HG03469 (cell line): ENCODE data around the gene ABCB7.
A peak's percentile ranks its signal among the peaks of the same experiment; 100 is the strongest.
"Not testable (repeated sequence)": the region's sequence is repeated elsewhere in the genome, so short reads cannot be mapped to it uniquely, and the experiment has no call there.

Experiments
- ATAC-seq: cut with Tn5 transposase; IDR thresholded peaks from one replicate; pipeline ENCODE4 v1.9.1; 2021; ENCODE audit warnings: mild to moderate bottlenecking, moderate library complexity, moderate number of reproducible peaks; ENCODE audit not compliant: unreplicated experiment

Gene ABCB7

DNA sequence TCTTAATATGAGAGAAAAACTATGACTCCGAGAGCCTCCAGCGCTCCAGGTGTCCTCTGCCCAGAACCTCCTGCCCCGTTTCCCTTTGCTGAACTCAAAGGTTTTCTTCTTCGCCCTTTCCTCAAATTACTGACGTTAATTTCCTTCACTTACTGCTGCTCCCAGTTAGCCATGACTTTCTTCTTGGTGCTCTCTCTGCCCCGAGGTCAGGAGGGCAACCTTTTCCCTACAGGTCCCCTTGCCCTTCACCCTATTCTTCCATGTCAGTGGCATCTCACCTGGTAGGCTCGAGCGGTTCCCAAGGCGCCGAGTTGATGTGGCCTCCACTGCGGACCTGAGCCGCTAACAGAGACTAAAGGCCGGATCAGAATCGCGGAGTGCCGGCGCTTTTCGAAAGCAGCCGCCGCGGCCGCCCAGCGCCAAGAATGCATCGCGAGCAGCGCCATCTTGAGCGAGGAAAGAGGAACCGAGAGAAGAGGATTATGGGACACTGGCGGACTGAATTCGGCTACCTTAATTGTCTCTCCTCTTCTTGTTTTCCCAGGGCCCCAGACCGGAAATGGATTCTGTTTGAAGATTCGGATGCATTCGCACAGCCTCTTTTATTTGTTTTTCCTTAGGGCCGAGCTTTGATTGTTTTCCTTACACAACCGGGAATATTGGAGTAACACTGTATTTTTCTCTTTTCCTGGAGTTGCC, at the start of gene ABCB7:
TSS of gene ABCB7 (minus strand) at position 457 of the 699 bp plus-strand sequence. CDS start at position 446, 11 bp downstream.
- peak; percentile 87 for ATAC-seq

DNA sequence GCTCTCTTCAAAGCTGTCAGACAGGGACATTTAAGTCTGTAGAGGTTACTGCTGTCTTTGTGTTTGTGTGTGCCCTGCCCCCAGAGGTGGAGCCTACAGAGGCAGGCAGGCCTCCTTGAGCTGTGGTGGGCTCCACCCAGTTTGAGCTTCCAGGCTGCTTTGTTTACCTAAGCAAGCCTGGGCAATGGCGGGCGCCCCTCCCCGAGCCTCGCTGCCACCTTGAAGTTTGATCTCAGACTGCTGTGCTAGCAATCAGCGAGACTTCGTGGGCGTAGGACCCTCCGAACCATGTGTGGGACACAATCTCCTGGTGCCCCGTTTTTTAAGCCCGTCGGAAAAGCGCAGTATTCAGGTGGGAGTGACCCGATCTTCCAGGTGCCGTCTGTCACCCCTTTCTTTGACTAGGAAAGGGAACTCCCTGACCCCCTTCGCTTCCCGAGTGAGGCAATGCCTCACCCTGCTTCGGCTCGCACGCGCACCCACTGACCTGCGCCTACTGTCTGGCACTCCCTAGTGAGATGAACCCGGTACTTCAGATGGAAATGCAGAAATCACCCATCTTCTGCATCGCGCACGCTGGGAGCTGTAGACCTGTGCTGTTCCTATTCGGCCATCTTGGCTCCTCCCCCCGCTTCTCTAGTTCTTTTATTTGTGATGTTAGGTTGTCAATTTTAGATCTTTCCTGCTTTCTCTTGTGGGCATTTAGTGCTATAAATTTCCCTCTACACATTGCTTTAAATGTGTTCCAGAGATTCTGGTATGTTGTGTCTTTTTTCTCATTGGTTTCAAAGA, 32.5 kb upstream of the ABCB7 start:
- ATAC-seq: not testable (repeated sequence)

DNA sequence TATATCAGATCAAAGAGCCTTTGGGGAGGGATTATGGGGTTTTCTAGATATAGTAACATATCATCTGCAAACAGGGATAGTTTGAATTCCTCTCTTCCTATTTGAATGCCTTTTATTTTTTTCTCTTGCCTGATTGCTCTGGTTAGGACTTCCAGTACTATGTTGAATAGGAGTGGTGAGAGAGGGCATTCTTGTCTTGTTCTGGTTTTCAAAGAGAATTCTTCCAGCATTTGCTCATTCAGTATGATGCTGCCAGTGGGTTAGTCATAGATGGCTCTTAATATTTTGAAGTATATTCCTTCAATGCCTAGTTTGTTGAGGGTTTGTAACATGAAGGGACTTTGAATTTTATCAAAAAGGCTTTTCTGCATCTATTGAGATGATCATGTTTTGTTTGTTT, 25.6 kb upstream of the ABCB7 start:
- no peak for ATAC-seq

DNA sequence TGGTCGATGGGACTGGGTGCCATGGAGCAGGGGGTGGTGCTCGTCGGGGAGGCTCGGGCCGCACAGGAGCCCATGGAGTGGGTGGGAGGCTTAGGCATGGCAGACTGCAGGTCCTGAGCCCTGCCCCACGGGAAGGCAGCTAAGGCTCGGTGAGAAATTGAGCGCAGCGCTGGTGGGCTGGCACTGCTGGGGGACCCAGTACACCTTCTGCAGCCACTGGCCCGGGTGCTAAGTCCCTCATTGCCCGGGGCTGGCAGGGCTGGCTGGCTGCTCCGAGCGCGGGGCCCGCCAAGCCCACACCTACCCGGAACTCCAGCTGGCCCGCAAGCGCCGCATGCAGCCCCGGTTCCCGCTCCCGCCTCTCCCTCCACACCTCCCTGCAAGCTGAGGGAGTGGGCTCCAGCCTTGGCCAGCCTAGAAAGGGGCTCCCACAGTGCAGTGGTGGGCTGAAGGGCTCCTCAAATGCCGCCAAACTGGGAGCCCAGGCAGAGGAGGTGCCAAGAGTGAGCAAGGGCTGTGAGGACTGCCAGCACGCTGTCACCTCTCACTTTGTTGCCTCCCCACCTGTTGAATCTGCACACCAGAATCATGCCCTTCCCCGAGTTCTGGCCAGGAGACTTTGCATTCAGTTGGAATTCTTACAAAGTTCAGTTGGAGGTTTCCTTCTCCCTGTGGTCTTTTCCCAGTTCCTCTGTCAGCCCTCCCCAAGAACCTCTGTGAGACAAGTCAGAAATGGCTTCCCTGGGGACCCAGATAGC, 23.6 kb upstream of the ABCB7 start:
- not testable (repeated sequence) for ATAC-seq

DNA sequence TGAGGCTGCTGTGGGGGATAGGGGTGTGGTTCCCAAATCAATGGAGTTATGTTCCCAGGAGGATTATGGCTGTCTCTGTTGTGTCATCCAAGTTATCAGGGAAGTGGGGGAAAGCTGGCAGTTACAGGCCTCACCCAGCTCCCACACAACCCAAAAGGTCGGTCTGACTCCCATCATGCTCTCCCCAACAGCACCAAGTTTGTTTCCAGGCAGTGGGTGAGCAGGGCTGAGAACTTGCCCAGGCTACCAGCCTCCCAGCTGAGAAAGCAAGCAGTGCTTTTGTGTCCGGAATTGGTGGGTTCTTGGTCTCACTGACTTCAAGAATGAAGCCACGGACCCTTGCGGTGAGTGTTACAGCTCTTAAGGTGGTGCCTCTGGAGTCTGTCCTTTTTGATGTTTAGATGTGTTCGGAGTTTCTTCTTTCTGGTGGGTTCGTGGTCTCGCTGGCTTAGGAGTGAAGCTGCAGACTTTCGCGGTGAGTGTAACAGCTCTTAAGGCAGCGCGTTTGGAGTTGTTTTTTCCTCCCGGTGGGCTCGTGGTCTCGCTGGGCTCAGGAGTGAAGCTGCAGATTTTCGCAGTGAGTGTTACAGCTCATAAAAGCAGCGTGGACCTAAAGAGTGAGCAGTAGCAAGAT, 16.3 kb upstream of the ABCB7 start:
- ATAC-seq: not testable (repeated sequence)

DNA sequence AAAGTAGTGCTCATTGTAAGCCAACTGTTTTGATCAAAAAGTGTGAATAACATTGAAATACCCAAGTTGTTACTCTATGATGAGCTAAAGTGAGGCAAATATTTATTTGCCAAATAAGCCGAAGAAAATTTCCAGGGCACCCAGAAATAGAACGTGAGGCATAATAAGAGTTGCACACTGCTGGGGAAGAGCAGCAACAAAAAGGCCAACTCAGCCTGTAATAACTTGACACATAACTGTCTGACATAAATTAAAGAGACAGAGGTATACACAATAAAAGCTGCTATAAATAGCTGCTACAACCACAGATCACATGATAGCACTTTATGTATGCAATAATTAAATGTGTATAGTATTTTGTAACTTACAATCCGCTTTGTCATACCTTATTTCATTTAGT, 2.0 kb upstream of the ABCB7 start:
- ATAC-seq: no peak

DNA sequence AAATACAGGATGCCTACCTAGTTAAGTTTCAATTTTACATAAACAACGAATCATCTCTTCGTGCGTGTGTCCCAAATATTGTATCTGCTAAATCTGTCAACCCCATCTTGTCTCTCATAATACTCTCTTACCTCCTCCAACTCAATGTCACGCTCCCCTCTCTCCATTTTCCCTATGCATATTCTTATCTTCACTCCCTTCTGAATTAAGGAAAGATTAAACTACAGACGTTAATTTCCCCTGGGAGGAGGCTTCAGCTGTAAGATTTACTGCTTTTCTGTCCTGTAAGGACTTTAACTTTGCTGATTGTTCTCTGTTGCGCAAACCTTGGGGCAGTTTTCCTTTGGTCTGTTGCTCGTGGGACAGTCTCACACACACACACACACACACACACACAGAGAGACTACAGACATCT, 455 bp upstream of the ABCB7 start:
- ATAC-seq: no peak

DNA sequence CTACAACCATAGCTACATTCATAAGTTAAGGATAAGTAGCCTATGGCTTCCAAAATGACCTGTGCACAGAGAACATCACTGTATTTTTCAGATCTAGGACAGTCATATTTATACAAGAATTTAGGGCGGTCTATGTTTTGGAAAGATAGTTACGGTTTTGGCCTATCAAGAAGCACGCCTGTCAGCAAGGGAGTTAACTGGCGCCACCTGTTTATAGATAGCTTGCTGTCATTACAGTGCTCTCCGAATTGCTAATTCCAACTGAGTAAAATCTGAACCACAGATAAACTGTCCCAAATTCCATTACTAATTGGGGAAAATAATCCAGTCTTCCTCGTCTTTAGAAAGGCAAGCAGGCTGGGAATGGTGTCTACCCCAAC, 646 bp downstream of the ABCB7 start:
- no peak for ATAC-seq

DNA sequence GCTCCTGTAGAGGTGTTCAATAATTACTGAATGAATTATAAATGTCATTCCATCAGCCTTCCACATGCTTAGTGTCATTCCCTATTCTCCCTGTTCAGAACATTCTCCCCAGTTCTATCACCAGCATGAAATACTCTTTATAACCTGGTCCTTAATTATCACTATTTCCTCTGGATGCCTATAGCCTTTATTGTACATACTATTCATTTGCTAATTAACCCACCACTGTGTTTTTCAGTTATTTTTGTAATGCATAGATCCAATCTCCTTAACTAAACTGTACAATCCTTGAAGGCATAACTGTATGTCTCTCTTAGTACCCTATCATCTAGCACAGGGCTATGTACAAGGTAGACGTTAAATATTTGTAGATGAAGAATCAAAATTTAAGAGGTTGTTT, 1.2 kb downstream of the ABCB7 start:
- no peak for ATAC-seq

DNA sequence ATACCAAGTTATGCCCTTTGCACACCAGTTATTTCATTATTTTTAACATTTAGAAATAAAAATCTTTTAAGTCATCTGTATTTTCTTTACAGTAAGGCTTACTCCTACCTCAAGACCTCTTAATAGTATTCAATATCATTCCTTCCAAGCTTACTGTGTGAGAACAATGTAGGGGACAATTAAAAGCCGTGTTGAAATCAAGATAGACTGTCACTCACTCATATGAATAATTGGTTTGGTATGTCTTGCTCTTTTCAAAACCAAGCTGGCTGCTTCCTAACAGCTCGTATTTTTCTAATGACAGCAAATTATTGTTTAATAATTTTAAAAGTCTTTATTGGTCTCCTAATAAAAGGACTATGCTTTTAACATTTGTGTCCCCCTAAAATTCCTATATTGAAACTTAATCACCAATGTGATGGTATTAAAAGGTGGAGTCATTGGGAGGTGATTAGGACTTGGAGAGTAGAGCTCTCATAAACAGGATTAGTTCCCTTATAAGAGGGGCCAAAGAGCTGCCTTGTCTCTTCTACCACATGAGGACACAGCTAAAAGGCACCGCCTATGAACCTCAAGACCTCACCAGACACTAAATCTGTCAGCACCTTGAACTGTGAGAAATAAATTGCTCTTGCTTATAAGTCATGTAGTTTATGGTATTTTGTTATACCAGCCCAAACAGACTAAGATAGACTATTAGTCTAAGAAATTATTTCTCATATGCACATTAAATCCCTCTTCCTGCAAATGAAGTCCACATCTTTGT, 4.1 kb downstream of the ABCB7 start:
- ATAC-seq: no peak

DNA sequence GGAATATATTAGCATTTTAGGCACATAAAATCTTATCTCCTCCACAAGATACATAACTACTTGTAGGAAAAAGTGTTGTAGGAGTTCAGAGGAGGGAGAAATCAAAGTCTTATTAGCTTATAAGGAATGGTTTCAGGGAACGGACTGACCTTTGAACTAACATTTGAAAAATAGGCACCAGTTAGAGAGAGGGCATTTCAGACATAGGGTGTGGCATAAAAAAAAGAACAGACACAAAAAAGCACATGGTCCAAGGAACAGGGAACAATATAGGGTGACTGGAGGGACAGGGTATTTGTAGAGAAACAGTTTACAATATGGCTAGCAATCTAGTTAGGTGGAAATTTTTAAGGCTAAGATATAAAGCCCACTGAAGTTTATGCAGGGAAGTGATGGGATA, 6.4 kb downstream of the ABCB7 start:
- no peak for ATAC-seq

DNA sequence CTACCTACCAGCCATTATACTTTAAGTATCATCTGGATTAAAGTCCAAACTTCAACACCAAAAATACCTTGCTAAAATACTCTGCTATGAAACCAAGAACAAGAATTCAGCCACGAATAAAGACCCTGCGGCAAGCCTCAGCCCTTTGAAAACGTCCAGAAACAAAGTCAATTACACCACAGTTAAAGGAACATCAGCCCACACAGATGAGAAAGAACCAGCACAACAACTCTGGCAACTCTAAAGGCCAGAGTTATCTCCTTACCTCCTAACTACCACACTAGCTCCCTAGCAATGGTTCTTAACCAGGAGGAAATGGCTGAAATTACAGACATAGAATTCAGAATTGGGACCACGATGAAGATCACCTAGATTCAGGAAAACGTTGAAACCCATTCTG, 23.4 kb downstream of the ABCB7 start:
- ATAC-seq: no peak

DNA sequence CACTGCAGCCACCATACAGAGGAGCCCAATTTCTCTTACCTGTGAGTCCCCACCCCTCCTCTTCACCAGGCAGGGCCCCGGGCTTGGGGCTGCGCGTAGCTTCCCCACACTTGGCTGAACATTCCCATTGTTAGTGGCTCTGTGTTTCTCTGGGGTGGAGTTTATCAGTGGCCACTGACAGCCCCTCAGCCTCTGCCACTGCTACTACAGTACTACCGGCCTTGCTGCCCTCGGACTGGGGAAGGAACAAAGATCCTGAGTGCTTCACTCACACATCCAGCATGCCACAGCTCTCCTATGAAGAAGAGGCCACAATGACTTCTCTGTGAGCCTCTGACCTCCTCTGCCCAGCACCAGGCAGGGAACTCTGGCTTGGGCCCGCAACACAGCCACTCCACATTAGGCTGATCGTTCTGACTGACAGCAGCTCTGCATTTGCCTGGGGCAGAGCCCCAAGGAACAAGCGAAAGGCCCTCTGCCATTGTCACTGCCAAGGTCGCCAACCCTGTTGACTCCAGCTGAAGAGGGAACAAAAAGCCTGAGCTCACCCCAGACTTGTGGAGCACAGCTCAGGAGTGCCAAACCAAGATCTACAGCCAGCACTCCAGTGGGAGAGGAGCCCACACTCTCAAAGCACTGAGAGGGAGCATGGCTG, 24.0 kb downstream of the ABCB7 start:
- no peak for ATAC-seq

DNA sequence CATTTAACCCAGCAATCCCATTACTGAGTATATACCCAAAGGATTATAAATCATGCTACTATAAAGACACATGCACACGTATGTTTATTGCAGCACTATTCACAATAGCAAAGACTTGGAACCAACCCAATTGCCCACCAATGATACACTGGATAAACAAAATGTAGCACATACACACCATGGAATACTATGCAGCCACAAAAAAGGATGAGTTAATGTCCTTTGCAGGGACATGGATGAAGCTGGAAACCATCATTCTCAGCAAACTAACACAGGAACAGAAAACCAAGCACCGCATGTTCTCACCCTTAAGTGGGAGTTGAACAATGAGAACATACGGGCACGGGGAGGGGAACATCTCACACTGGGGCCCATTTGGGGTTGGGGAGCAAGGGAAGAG, 27.0 kb downstream of the ABCB7 start:
- not testable (repeated sequence) for ATAC-seq

DNA sequence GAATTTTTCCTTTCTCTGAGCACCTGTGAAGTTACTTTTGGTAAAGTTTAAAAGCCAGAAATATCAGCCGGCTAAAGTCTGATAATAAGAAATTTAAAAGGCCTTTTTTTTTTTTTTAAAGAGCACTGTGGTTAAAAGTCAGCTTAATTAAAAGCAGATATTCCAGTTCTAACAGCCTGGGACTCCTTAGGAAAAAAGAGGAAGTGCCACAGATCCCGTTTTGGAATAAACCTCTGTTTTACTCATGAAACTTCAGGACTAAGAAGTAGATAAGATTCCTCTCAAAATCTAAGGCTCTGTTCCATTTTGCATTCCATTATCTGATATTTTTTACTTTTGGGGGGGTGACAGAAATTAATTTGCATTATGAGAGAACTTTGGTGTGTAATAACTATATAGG, 37.8 kb downstream of the ABCB7 start:
- ATAC-seq: no peak

DNA sequence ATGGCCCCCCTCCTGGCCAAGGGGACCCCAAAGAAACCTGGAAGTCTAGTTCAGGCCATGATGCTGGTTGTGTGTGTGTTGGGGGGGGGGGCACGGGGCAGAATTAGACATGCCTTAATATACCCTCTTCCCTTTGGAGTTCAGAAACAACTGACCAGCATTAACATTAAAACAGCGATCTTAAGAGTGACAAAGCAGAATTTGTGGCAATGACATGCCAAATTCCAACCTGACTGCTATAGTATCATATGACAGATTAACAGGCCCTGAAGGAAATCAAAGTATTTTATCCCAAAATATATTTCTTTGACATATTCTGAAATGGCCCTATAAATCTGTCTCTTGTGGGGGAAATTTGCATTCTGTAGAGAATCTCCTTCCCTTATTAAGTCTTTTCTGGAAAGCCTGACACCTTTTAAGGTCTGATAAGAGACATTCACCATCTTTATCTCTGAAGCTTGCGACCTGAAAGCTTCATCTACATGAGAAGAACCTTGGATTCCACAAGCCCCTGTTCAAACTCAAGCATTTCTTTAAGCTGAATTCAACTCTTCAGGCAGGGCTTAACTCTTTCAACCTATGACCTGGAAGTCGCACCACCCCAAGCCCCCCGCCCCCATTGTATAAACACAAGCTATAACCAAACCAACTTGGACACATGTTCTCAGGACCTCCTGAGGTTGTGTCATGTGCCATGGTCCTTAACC, 40.2 kb downstream of the ABCB7 start:
- no peak for ATAC-seq

DNA sequence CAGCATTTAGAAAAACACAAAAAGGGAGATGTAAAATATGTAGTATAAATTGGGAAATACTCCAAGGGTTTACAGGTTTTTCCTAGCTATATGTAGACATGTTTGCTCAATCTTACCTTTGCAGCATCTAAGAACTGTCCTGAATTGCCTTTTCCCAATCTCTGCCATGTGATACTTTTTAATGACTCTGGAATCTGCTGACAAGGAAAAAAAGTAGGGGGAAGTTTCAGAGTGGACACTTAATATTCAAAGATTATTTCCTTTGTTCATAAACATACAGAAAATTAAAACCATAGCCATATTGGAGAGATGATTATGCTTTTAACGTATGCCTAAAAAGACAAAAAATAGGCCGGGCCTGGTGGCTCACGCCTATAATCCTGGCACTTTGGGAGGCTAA, 41.4 kb downstream of the ABCB7 start:
- ATAC-seq: no peak

DNA sequence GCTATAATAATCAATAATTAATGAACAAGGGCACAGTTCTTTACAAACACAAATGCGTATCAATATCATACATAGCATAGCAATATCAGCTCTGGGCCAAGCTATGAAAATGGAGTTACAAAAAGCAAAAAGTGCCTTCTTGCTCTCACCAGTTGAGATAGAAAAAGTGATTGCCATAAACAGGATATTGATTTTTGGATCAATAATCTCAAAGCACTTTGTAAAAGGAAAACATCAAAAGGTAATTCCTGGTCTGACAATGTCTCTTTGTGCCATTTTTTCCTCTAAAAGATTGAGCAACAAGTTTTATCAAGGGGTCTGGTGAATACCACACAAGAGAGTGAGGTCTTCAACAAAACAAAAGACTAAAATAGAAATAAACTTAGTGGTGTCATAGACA, 42.4 kb downstream of the ABCB7 start:
- ATAC-seq: no peak

DNA sequence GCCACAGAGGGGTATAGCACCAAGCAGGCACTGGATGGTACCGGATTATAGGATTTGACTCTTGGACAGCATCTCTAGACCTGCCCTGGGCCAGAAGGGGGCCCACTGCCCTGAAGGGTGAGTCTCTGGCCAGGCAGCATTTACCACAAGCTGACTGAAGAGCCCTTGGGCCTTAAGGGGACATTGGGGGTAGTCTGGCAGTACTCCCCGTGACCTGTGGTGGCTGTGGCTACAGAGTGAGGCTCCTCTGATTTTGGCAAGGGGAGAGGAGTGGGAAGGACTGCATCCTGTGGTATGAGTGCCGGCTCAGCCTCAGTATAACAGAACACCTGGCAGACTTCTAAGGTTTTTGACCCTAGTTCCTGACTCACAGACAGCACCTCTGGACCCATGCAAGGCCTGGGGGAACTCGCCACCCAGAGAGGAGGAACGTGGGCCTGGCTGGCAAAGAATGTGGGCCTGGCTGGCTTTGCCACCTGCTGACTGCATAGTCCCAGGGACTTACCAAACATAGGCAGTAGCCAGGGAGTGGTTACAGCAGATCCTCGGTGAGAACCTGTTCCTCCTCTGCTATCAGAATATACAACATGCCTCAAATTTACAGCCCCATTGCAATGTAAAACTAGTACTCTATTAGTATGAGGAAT, 48.1 kb downstream of the ABCB7 start:
- ATAC-seq: no peak
